Brain microvascular endothelial cell (primary cell): Measurements from ENCODE around the gene PPARG.
A peak's percentile ranks its signal among the peaks of the same experiment; 100 is the strongest.

Source experiments
- DNase-seq: peaks from one replicate; pipeline ENCODE4 v3.0.0-alpha.2; 2020
- H3K27ac ChIP-seq: fragments of 250-450 bp; sonication (Bioruptor Pico); 2 replicates; pipeline ENCODE4 v1.5.1; 2020; ENCODE audit warnings: mild to moderate bottlenecking, moderate library complexity
- H3K27me3 ChIP-seq: fragments of 250-450 bp; sonication (Bioruptor Pico); replicated peaks from 2 replicates; pipeline ENCODE4 v1.5.1; 2020; ENCODE audit warnings: mild to moderate bottlenecking
- H3K36me3 ChIP-seq: fragments of 250-450 bp; sonication (Bioruptor Pico); replicated peaks from 2 replicates; pipeline ENCODE4 v1.5.1; 2020; ENCODE audit warnings: mild to moderate bottlenecking
- H3K4me3 ChIP-seq: 2 replicates; pipeline ENCODE4 v1.5.1; 2011; ENCODE audit warnings: low read depth, mild to moderate bottlenecking, control low read depth, low read length, moderate library complexity
- CTCF ChIP-seq: IDR thresholded peaks from 2 replicates; pipeline ENCODE4 v1.5.1; 2011; ENCODE audit warnings: low read depth, mild to moderate bottlenecking, moderate library complexity, low read length, control low read depth, inconsistent platforms; ENCODE audit errors: missing control alignments
- in situ Hi-C: cut with HindIII; loops from 2 replicates; pipeline ENCODE4 v1.10.0; 2017; ENCODE audit warnings: low sequenced_read_pairs, low pct_ligation_motif_present

PPARG gene

GRCh38 chr3:12301031-12301430 lies 12.2 kb downstream of the PPARG start:
- TF ChIP-seq CTCF, result no peak
- Histone ChIP-seq H3K36me3 (no peaks in the 10 kb centered on the region), H3K4me3 (no peak overlapping the region), H3K27me3 (no peaks in the 10 kb centered on the region), H3K27ac (no peak overlapping the region)
- DNase-seq, result no peak
- in situ Hi-C loops, result no loop called here

- in situ Hi-C loops, result no loop called here
These were observed 12.6 kb downstream of the PPARG start for GRCh38 chr3:12301513-12301912.

GRCh38 chr3:12302564-12302963 lies 13.7 kb downstream of the PPARG start:
- H3K36me3 ChIP-seq, result no peaks in the 10 kb centered on the region
- H3K27me3 ChIP-seq, result no peaks in the 10 kb centered on the region
- no peak overlapping the region for H3K27ac ChIP-seq
- in situ Hi-C loops, result no loop called here
- no peak for DNase-seq
- H3K4me3 ChIP-seq, result no peak overlapping the region
- no peak for TF ChIP-seq CTCF

More at GRCh38 chr3:12301513-12301912, 12.6 kb downstream of the PPARG start:
- no peak for DNase-seq
- Histone ChIP-seq H3K4me3 (no peak overlapping the region), H3K36me3 (no peaks in the 10 kb centered on the region), H3K27me3 (no peaks in the 10 kb centered on the region), H3K27ac (no peak overlapping the region)
- no peak for TF ChIP-seq CTCF

GRCh38 chr3:12303534-12303933 lies 14.7 kb downstream of the PPARG start:
- Histone ChIP-seq H3K4me3 (no peak overlapping the region), H3K36me3 (no peaks in the 10 kb centered on the region), H3K27ac (peak overlapping the region; percentile 90), H3K27me3 (no peaks in the 10 kb centered on the region)
- in situ Hi-C loops, result no loop called here
- TF ChIP-seq CTCF, result no peak
- DNase-seq, result peak; percentile 88

GRCh38 chr3:12303993-12304392 lies 15.1 kb downstream of the PPARG start:
- no peak overlapping the region for H3K4me3 ChIP-seq
- no peaks in the 10 kb centered on the region for H3K27me3 ChIP-seq
- H3K27ac ChIP-seq, result peak overlapping the region; percentile 90
- no peak for TF ChIP-seq CTCF
- H3K36me3 ChIP-seq, result no peaks in the 10 kb centered on the region
- DNase-seq, result no peak
- in situ Hi-C loops, result no loop called here

- DNase-seq, result no peak
- no peaks in the 10 kb centered on the region for H3K36me3 ChIP-seq
- H3K4me3 ChIP-seq, result no peak overlapping the region
- in situ Hi-C loops, result no loop called here
- H3K27me3 ChIP-seq, result no peaks in the 10 kb centered on the region
- peak overlapping the region; percentile 72 for H3K27ac ChIP-seq
- no peak for TF ChIP-seq CTCF
These were observed 18.3 kb downstream of the PPARG start for GRCh38 chr3:12307136-12307535.
